ENCODE measurements around the gene TXNRD2.
"Not testable (repeated sequence)": the region's sequence is repeated elsewhere in the genome, so short reads cannot be mapped to it uniquely, and the experiment has no call there.

Gene TXNRD2

GRCh38 chr22:19933341-19934241 lies 8.0 kb downstream of the TXNRD2 start:
- Histone ChIP-seq H3K9me3 (ENCODE audit: low read length) (no peaks in the 10 kb centered on the region), H3K9ac (ENCODE audit: low read length) (no peak overlapping the region), H3K36me3 (ENCODE audit: insufficient read depth, low read length) (no peaks in the 10 kb centered on the region), H3K4me3 (ENCODE audit: low read depth in 1 of 2, low read length in 2 of 2) (no peak overlapping the region), H3K27ac (ENCODE audit: low read depth, low read length) (no peak overlapping the region), H3K27me3 (ENCODE audit: control insufficient read depth in 1 of 2, insufficient read depth in 2 of 2, low read length in 2 of 2) (no peaks in the 10 kb centered on the region), H3K4me1 (ENCODE audit: insufficient read depth, low read length) (no peaks in the 10 kb centered on the region)

GRCh38 chr22:19932367-19933206 lies 9.0 kb downstream of the TXNRD2 start:
- Histone ChIP-seq H3K4me1 (ENCODE audit: insufficient read depth, low read length) (no peaks in the 10 kb centered on the region), H3K36me3 (ENCODE audit: insufficient read depth, low read length) (no peaks in the 10 kb centered on the region), H3K27ac (ENCODE audit: low read depth, low read length) (no peak overlapping the region), H3K4me3 (ENCODE audit: low read depth in 1 of 2, low read length in 2 of 2) (no peak overlapping the region), H3K9me3 (ENCODE audit: low read length) (no peaks in the 10 kb centered on the region), H3K9ac (ENCODE audit: low read length) (no peak overlapping the region), H3K27me3 (ENCODE audit: control insufficient read depth in 1 of 2, insufficient read depth in 2 of 2, low read length in 2 of 2) (no peaks in the 10 kb centered on the region)

- no peak overlapping the region for H3K4me3 ChIP-seq (ENCODE audit: low read depth in 1 of 2, low read length in 2 of 2)
- H3K27ac ChIP-seq (ENCODE audit: low read depth, low read length) = no peak overlapping the region
- H3K36me3 ChIP-seq (ENCODE audit: insufficient read depth, low read length) = no peaks in the 10 kb centered on the region
- H3K4me1 ChIP-seq (ENCODE audit: insufficient read depth, low read length) = no peaks in the 10 kb centered on the region
- no peak overlapping the region for H3K9ac ChIP-seq (ENCODE audit: low read length)
- H3K27me3 ChIP-seq (ENCODE audit: control insufficient read depth in 1 of 2, insufficient read depth in 2 of 2, low read length in 2 of 2) = no peaks in the 10 kb centered on the region
- H3K9me3 ChIP-seq (ENCODE audit: low read length) = no peaks in the 10 kb centered on the region
Measured at GRCh38 chr22:19931514-19931913, 10.1 kb downstream of the TXNRD2 start.

GRCh38 chr22:19930551-19931486 lies 10.8 kb downstream of the TXNRD2 start:
- Histone ChIP-seq H3K27ac (ENCODE audit: low read depth, low read length) (no peak overlapping the region), H3K27me3 (ENCODE audit: control insufficient read depth in 1 of 2, insufficient read depth in 2 of 2, low read length in 2 of 2) (no peaks in the 10 kb centered on the region), H3K4me1 (ENCODE audit: insufficient read depth, low read length) (no peaks in the 10 kb centered on the region), H3K9ac (ENCODE audit: low read length) (no peak overlapping the region), H3K4me3 (ENCODE audit: low read depth in 1 of 2, low read length in 2 of 2) (no peak overlapping the region), H3K36me3 (ENCODE audit: insufficient read depth, low read length) (no peaks in the 10 kb centered on the region), H3K9me3 (ENCODE audit: low read length) (no peaks in the 10 kb centered on the region)

DNA sequence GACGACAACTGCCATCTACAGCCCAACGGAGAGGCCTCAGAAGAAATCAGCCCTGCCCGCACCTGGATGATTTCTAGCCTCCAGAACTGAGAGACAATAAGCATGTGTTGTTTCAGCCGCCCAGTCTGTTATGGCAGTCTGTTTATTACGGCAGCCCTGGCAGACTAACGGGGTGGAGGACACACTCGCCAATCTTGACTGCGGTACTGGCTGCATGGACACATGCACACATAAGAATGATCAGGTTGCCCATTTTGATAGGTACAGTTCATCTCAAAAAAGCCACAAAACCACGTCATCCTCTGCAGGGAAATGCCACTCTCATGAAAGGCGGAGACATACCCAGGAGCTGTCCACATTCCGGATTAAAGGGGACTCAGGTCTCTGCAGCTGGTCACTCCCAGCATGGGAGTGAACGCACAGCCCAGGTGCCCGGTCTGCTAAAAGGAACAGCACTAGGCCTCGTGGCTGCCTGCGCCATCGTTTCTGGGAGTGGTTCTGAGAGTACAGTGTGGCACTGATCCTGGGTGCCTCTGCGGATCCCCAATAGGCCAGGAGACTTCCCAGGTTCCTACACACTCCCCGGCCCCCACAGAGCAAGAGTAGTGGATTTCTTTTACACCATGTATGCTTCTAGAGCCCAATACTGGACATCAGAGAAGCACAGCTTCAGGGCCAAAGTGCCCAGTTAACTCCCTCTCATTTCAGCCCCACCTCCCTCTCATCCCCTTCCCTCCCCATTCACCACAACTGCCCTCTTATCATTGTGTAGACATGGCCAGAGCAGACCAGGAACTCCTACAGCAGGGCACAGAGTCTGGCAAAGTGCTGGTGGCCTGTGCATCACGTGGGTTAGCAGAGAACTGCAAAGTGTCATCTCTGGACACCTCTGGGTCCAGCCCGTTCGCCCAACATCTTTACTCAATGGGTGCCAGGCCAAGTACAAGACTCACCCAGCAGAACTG lies 11.8 kb downstream of the TXNRD2 start:
- no peak overlapping the region for H3K9ac ChIP-seq (ENCODE audit: low read length)
- no peaks in the 10 kb centered on the region for H3K9me3 ChIP-seq (ENCODE audit: low read length)
- H3K4me1 ChIP-seq (ENCODE audit: insufficient read depth, low read length) = no peaks in the 10 kb centered on the region
- H3K4me3 ChIP-seq (ENCODE audit: low read depth in 1 of 2, low read length in 2 of 2) = no peak overlapping the region
- H3K27me3 ChIP-seq (ENCODE audit: control insufficient read depth in 1 of 2, insufficient read depth in 2 of 2, low read length in 2 of 2) = no peaks in the 10 kb centered on the region
- H3K27ac ChIP-seq (ENCODE audit: low read depth, low read length) = no peak overlapping the region
- no peaks in the 10 kb centered on the region for H3K36me3 ChIP-seq (ENCODE audit: insufficient read depth, low read length)

DNA sequence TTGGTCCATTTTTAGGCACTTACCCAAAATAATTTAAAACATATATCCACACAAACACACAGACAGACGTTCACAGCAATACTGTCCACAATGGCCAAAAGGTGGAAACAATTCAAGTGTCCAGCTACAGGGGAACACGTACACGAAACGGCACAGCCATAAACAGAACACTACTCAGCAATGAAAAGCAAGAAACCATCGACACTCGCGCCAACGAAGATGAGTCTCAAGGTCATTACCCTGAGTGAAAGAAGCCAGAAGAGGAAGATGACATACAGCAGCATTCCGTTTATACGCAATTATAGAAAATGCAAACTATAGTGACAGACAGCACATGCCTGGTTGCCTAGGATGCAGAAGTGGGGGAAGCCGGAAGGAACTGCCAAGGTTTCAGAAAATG lies 13.4 kb downstream of the TXNRD2 start:
- Histone ChIP-seq H3K27me3 (ENCODE audit: control insufficient read depth in 1 of 2, insufficient read depth in 2 of 2, low read length in 2 of 2) (no peaks in the 10 kb centered on the region), H3K36me3 (ENCODE audit: insufficient read depth, low read length) (no peaks in the 10 kb centered on the region), H3K9me3 (ENCODE audit: low read length) (no peaks in the 10 kb centered on the region), H3K9ac (ENCODE audit: low read length) (no peak overlapping the region), H3K4me3 (ENCODE audit: low read depth in 1 of 2, low read length in 2 of 2) (no peak overlapping the region), H3K4me1 (ENCODE audit: insufficient read depth, low read length) (no peaks in the 10 kb centered on the region), H3K27ac (ENCODE audit: low read depth, low read length) (no peak overlapping the region)

DNA sequence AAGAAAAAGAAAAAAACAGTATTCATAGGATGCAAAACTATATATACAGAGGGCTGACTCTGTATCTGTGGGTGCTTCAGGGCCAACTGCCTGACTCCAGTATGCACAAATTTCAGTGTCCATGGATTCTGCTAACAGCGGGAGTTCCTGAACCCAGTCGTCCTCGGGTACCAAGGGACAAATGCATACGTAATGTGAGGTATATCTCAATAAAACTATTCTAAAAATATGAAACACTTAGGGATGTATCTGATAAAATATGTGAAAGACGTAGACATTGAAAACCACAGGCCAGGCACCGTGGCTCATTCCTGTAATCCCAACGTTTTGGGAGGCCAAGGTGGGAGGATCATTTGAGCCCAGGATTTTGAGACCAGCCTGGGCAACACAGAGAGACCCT lies 13.9 kb downstream of the TXNRD2 start:
- no peaks in the 10 kb centered on the region for H3K36me3 ChIP-seq (ENCODE audit: insufficient read depth, low read length)
- H3K27me3 ChIP-seq (ENCODE audit: control insufficient read depth in 1 of 2, insufficient read depth in 2 of 2, low read length in 2 of 2) = no peaks in the 10 kb centered on the region
- H3K4me1 ChIP-seq (ENCODE audit: insufficient read depth, low read length) = no peaks in the 10 kb centered on the region
- H3K9ac ChIP-seq (ENCODE audit: low read length) = no peak overlapping the region
- no peak overlapping the region for H3K4me3 ChIP-seq (ENCODE audit: low read depth in 1 of 2, low read length in 2 of 2)
- no peaks in the 10 kb centered on the region for H3K9me3 ChIP-seq (ENCODE audit: low read length)
- H3K27ac ChIP-seq (ENCODE audit: low read depth, low read length) = no peak overlapping the region

DNA sequence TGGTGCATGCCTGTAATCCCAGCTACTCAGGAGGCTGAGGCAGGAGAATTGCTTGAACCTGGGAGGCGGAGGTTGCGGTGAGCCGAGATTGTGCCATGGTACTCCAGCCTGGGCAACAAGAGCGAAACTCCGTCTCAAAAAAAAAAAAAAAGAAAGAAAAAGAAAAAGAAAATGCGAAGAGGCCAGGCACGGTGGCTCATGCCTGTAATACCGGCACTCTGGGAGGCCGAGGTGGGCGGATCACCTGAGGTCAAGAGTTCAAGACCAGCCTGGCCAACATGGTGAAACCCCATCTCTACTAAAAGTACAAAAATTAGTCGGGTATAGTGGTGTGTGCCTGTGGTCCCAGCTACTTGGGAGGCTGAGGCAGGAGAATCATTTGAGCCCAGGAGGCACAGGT lies 15.6 kb downstream of the TXNRD2 start:
- not testable (repeated sequence) for H3K4me1 ChIP-seq (ENCODE audit: insufficient read depth, low read length); H3K36me3 ChIP-seq (ENCODE audit: insufficient read depth, low read length); H3K27me3 ChIP-seq (ENCODE audit: control insufficient read depth in 1 of 2, insufficient read depth in 2 of 2, low read length in 2 of 2); H3K4me3 ChIP-seq (ENCODE audit: low read depth in 1 of 2, low read length in 2 of 2); H3K27ac ChIP-seq (ENCODE audit: low read depth, low read length); H3K9ac ChIP-seq (ENCODE audit: low read length); H3K9me3 ChIP-seq (ENCODE audit: low read length)

GRCh38 chr22:19923914-19924513 lies 17.6 kb downstream of the TXNRD2 start:
- Histone ChIP-seq H3K27ac (ENCODE audit: low read depth, low read length) (no peak overlapping the region), H3K27me3 (ENCODE audit: control insufficient read depth in 1 of 2, insufficient read depth in 2 of 2, low read length in 2 of 2) (no peaks in the 10 kb centered on the region), H3K9ac (ENCODE audit: low read length) (no peak overlapping the region), H3K36me3 (ENCODE audit: insufficient read depth, low read length) (no peaks in the 10 kb centered on the region), H3K9me3 (ENCODE audit: low read length) (no peaks in the 10 kb centered on the region), H3K4me3 (ENCODE audit: low read depth in 1 of 2, low read length in 2 of 2) (no peak overlapping the region), H3K4me1 (ENCODE audit: insufficient read depth, low read length) (no peaks in the 10 kb centered on the region)

- no peak overlapping the region for H3K4me3 ChIP-seq (ENCODE audit: low read depth in 1 of 2, low read length in 2 of 2)
- H3K27me3 ChIP-seq (ENCODE audit: control insufficient read depth in 1 of 2, insufficient read depth in 2 of 2, low read length in 2 of 2) = no peaks in the 10 kb centered on the region
- peaks cover 19% of the 10 kb centered on the region for H3K36me3 ChIP-seq (ENCODE audit: insufficient read depth, low read length)
- no peaks in the 10 kb centered on the region for H3K9me3 ChIP-seq (ENCODE audit: low read length)
- no peak overlapping the region for H3K27ac ChIP-seq (ENCODE audit: low read depth, low read length)
- no peak overlapping the region for H3K9ac ChIP-seq (ENCODE audit: low read length)
- H3K4me1 ChIP-seq (ENCODE audit: insufficient read depth, low read length) = no peaks in the 10 kb centered on the region
Measured at GRCh38 chr22:19921544-19922081, 20.0 kb downstream of the TXNRD2 start.

All from muscle layer of colon (tissue), 2 donors.